Measurements from ENCODE around the gene SH2D3C. TPM values are rescaled to one million over a fixed set of nuclear protein-coding genes. Genes with fewer than 3 reads are reported as not detected.

Gene SH2D3C
- polyA plus RNA-seq, 1 donor from 2014 or later, result 14.5 TPM

DNA sequence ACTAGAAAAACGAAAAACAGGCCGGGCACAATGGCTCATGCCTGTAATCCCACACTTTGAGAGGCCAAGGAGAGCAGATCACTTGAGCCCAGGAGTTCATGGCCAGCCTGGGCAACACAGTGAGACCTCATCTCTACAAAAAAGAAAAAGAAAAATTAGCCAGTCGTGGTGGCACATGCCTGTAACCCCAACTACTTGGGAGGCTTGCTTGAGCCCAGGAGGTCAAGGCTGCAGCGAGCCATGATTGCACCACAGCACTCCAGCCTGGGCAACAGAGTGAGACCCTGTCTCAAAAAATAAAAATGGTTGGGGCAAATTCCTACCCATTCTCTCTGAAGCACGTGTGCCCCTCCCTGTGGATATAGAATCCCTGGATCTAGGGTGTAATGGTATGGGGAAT lies 80.1 kb downstream of the SH2D3C start:
- Histone ChIP-seq H3K79me2 (replicated peaks; ENCODE audit: insufficient read depth, low read length) (no peaks in the 10 kb centered on the region), H3K27ac (ENCODE audit: low read length) (no peak overlapping the region), H3K9ac (ENCODE audit: low read length) (no peak overlapping the region), H3K27me3 (ENCODE audit: insufficient read depth, low read depth, low read length) (no peaks in the 10 kb centered on the region), H3F3A (ENCODE audit: insufficient read depth, low read length, poor library complexity, severe bottlenecking) (no peaks in the 10 kb centered on the region), H3K36me3 (ENCODE audit: insufficient read depth, low read length) (no peaks in the 10 kb centered on the region), H2AFZ (ENCODE audit: low read depth, low read length) (no peak overlapping the region), H3K9me2 (ENCODE audit: insufficient read depth, low read length) (no peaks in the 10 kb centered on the region), H3K9me3 (ENCODE audit: low read length) (no peaks in the 10 kb centered on the region), H4K20me1 (ENCODE audit: insufficient read depth) (no peaks in the 10 kb centered on the region), H3K4me3 (ENCODE audit: low read length) (no peak overlapping the region), H3K4me2 (ENCODE audit: low read length) (no peak overlapping the region)
- TF ChIP-seq SMC3 (conservative IDR thresholded peaks at IDR 0.05; ENCODE audit: poor library complexity), result no peak
- no peak for TF ChIP-seq TAF1 (IDR thresholded peaks at IDR 0.05; ENCODE audit: low read depth)
- no peak for TF ChIP-seq EZH2 (IDR thresholded peaks at IDR 0.05; ENCODE audit: borderline replicate concordance, insufficient read depth, low read length, poor library complexity, severe bottlenecking)
- TF ChIP-seq MXI1 (conservative IDR thresholded peaks at IDR 0.05; ENCODE audit: poor library complexity, severe bottlenecking), result no peak
- TF ChIP-seq EP300 (conservative IDR thresholded peaks at IDR 0.05; ENCODE audit: poor library complexity, severe bottlenecking), result no peak
- TF ChIP-seq RAD21 (conservative IDR thresholded peaks at IDR 0.05), result no peak
- no peak for TF ChIP-seq POLR2AphosphoS5 (IDR thresholded peaks at IDR 0.05)
- TF ChIP-seq CTCF (IDR thresholded peaks at IDR 0.05; ENCODE audit: poor library complexity, severe bottlenecking), result no peak
- TF ChIP-seq, protein P1, sequence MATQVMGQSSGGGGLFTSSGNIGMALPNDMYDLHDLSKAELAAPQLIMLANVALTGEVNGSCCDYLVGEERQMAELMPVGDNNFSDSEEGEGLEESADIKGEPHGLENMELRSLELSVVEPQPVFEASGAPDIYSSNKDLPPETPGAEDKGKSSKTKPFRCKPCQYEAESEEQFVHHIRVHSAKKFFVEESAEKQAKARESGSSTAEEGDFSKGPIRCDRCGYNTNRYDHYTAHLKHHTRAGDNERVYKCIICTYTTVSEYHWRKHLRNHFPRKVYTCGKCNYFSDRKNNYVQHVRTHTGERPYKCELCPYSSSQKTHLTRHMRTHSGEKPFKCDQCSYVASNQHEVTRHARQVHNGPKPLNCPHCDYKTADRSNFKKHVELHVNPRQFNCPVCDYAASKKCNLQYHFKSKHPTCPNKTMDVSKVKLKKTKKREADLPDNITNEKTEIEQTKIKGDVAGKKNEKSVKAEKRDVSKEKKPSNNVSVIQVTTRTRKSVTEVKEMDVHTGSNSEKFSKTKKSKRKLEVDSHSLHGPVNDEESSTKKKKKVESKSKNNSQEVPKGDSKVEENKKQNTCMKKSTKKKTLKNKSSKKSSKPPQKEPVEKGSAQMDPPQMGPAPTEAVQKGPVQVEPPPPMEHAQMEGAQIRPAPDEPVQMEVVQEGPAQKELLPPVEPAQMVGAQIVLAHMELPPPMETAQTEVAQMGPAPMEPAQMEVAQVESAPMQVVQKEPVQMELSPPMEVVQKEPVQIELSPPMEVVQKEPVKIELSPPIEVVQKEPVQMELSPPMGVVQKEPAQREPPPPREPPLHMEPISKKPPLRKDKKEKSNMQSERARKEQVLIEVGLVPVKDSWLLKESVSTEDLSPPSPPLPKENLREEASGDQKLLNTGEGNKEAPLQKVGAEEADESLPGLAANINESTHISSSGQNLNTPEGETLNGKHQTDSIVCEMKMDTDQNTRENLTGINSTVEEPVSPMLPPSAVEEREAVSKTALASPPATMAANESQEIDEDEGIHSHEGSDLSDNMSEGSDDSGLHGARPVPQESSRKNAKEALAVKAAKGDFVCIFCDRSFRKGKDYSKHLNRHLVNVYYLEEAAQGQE (IDR thresholded peaks at IDR 0.05; ENCODE audit: borderline replicate concordance), result no peak

GRCh38 chr9:127697575-127697974 lies 80.9 kb downstream of the SH2D3C start:
- H3K4me3 ChIP-seq (ENCODE audit: low read length), result no peak overlapping the region
- H3K79me2 ChIP-seq (replicated peaks; ENCODE audit: insufficient read depth, low read length), result no peaks in the 10 kb centered on the region
- no peaks in the 10 kb centered on the region for H3K27me3 ChIP-seq (ENCODE audit: insufficient read depth, low read depth, low read length)
- no peak overlapping the region for H2AFZ ChIP-seq (ENCODE audit: low read depth, low read length)
- H3K4me2 ChIP-seq (ENCODE audit: low read length), result no peak overlapping the region
- no peaks in the 10 kb centered on the region for H3K36me3 ChIP-seq (ENCODE audit: insufficient read depth, low read length)
- H3K9me3 ChIP-seq (ENCODE audit: low read length), result no peaks in the 10 kb centered on the region
- H3K9ac ChIP-seq (ENCODE audit: low read length), result no peak overlapping the region
- no peaks in the 10 kb centered on the region for H3F3A ChIP-seq (ENCODE audit: insufficient read depth, low read length, poor library complexity, severe bottlenecking)
- H3K27ac ChIP-seq (ENCODE audit: low read length), result no peak overlapping the region
- no peaks in the 10 kb centered on the region for H4K20me1 ChIP-seq (ENCODE audit: insufficient read depth)
- no peak for TF ChIP-seq SMC3 (conservative IDR thresholded peaks at IDR 0.05; ENCODE audit: poor library complexity)
- H3K9me2 ChIP-seq (ENCODE audit: insufficient read depth, low read length), result no peaks in the 10 kb centered on the region
